Thyroid gland (tissue), 4 donors: ENCODE measurements around the gene TEX51. TPM values are rescaled to one million over a fixed set of nuclear protein-coding genes. Genes with fewer than 3 reads are reported as not detected.

Experiments used
- DNase-seq, 2 donors: peaks; one replicate each; pipeline ENCODE4 v3.0.0-alpha.2; 2019
- H3K27ac ChIP-seq, 3 donors: fragments of 200-600 bp; sonication (generic); 1 replicate in 2 of 3; 2 replicates in 1 of 3; pipeline ENCODE4 v1.5.1; 2016 to 2019; ENCODE audit warnings: mild to moderate bottlenecking in 1 of 3, moderate library complexity in 1 of 3
- H3K27me3 ChIP-seq: fragments of 200-600 bp; sonication (generic); one replicate; pipeline ENCODE4 v1.5.1; 2019
- H3K36me3 ChIP-seq, 2 donors: fragments of 200-600 bp; sonication (generic); one replicate each; pipeline ENCODE4 v1.5.1; 2016 to 2019
- H3K4me1 ChIP-seq, 2 donors: fragments of 200-600 bp; sonication (generic); one replicate each; pipeline ENCODE4 v1.5.1; 2017 to 2019
- H3K4me3 ChIP-seq, 3 donors: fragments of 200-600 bp; sonication (generic); replicated peaks in 1 of 3; 1 replicate in 2 of 3; 2 replicates in 1 of 3; pipeline ENCODE4 v1.5.1; 2016; ENCODE audit warnings: mild to moderate bottlenecking in 1 of 3
- H3K9me3 ChIP-seq: fragments of 200-600 bp; sonication (generic); one replicate; pipeline ENCODE4 v1.5.1; 2017
- CTCF ChIP-seq, 6 experiments: fragments of 200-600 bp in 3 of 6; fragments of 450-650 bp in 3 of 6; sonication (generic) in 3 of 6; IDR thresholded peaks; one replicate each; pipeline ENCODE4 v1.5.1; 2016 to 2019; ENCODE audit warnings: antibody characterized with exemption in 6 of 6, mild to moderate bottlenecking in 2 of 6, inconsistent platforms in 1 of 6, moderate library complexity in 1 of 6
- POLR2A ChIP-seq, 2 donors: fragments of 450-650 bp; IDR thresholded peaks; one replicate each; pipeline ENCODE4 v1.6.1; 2017; ENCODE audit warnings: antibody characterized with exemption in 2 of 2, mild to moderate bottlenecking in 2 of 2, moderate library complexity in 1 of 2
- WGBS, 2 donors: methylation state at CpG; one replicate each; pipeline ENCODE4 v1.1.5; 2017; 5-methylcytosine and 5-hydroxymethylcytosine counted together
- intact Hi-C: fragments of 100-400 bp; cut with DNase I; formaldehyde crosslinking; loops from one replicate; pipeline ENCODE4 v1.15.1; 2023
- total RNA-seq, 4 donors: library from RNA; depleted of rRNA; stranded (reverse); fragments of >200 nt; gene quantifications; one replicate each; pipeline ENCODE4 v1.2.3, GENCODE V29; 2016

The TEX51 gene
- total RNA-seq, 4 donors from 2014 or later: not detected

GRCh38 chr2:126946318-126947102 is 47.8 kb downstream of the TEX51 start:
- no peaks in the 10 kb centered on the region for H3K9me3 ChIP-seq
- DNase-seq: no peak
- no peak overlapping the region for H3K4me3 ChIP-seq
- intact Hi-C loops: no loop called here
- 84% methylated on average over 7 of the region's 7 CpGs for WGBS, 2 donors
- no peak overlapping the region for H3K27ac ChIP-seq
- TF ChIP-seq CTCF (IDR thresholded peaks at IDR 0.05) (no peak), POLR2A (IDR thresholded peaks at IDR 0.05) (no peak)
- no peaks in the 10 kb centered on the region for H3K36me3 ChIP-seq
- no peaks in the 10 kb centered on the region for H3K27me3 ChIP-seq
- H3K4me1 ChIP-seq: no peaks in the 10 kb centered on the region

GRCh38 chr2:126947103-126947429 is 48.4 kb downstream of the TEX51 start:
- H3K9me3 ChIP-seq: no peaks in the 10 kb centered on the region
- H3K27me3 ChIP-seq: no peaks in the 10 kb centered on the region
- no peaks in the 10 kb centered on the region for H3K4me1 ChIP-seq
- no peak overlapping the region for H3K4me3 ChIP-seq
- no peaks in the 10 kb centered on the region for H3K36me3 ChIP-seq
- WGBS, 2 donors: 70 to 80% methylated on average over 6 of the region's 6 CpGs
- no peak for DNase-seq
- no peak overlapping the region for H3K27ac ChIP-seq
- intact Hi-C loops: no loop called here
- TF ChIP-seq POLR2A (IDR thresholded peaks at IDR 0.05) (no peak), CTCF (IDR thresholded peaks at IDR 0.05) (no peak)

- DNase-seq: no peak
- intact Hi-C loops: no loop called here
- Histone ChIP-seq H3K9me3 (no peaks in the 10 kb centered on the region), H3K4me1 (no peaks in the 10 kb centered on the region), H3K36me3 (no peaks in the 10 kb centered on the region), H3K27ac (no peak overlapping the region), H3K4me3 (no peak overlapping the region), H3K27me3 (no peaks in the 10 kb centered on the region)
- 94 to 95% methylated on average over 9 of the region's 9 CpGs for WGBS, 2 donors
- TF ChIP-seq POLR2A (IDR thresholded peaks at IDR 0.05) (no peak), CTCF (IDR thresholded peaks at IDR 0.05) (no peak)
These were observed 51.1 kb downstream of the TEX51 start for GRCh38 chr2:126949775-126950174.

- DNase-seq: no peak
- intact Hi-C loops: no loop called here
These were observed 51.8 kb downstream of the TEX51 start for GRCh38 chr2:126950504-126950903.

More at GRCh38 chr2:126950504-126950903, 51.8 kb downstream of the TEX51 start:
- Histone ChIP-seq H3K36me3 (no peaks in the 10 kb centered on the region), H3K4me1 (no peaks in the 10 kb centered on the region), H3K27ac (no peak overlapping the region), H3K4me3 (no peak overlapping the region), H3K9me3 (no peaks in the 10 kb centered on the region), H3K27me3 (no peaks in the 10 kb centered on the region)
- no peak for TF ChIP-seq POLR2A (IDR thresholded peaks at IDR 0.05)
- WGBS, 2 donors: 75 to 84% methylated on average over 3 of the region's 3 CpGs

Other genes with a start within 250 kb of the TEX51 start
- gene GYPC, start 242.7 kb upstream of the TEX51 start, total RNA-seq: 10 to 100 TPM; 17.1 to 83.6 (median 42.5) TPM
- 10 to 100 TPM; 49.2 to 68.3 (median 64.2) TPM for gene BIN1, start 208.3 kb downstream of the TEX51 start, total RNA-seq